HEK293T (cell line): ENCODE measurements around the gene PP2D1.
"Not testable (repeated sequence)": the region's sequence is repeated elsewhere in the genome, so short reads cannot be mapped to it uniquely, and the experiment has no call there.

ENCODE experiments used
- CTCF ChIA-PET: fragments of 350-600 bp; formaldehyde crosslinking; extraction: SDS; loops from one replicate; lab custom pipeline; 2021; ENCODE audit warnings: antibody characterized with exemption, inconsistent platforms; lab: Yijun Ruan, JAX
- POLR2A ChIA-PET: fragments of 350-600 bp; formaldehyde crosslinking; extraction: SDS; loops from one replicate; lab custom pipeline; 2020; ENCODE audit warnings: antibody characterized with exemption, inconsistent platforms; lab: Yijun Ruan, JAX
- DNase-seq: peaks from one replicate; pipeline ENCODE4 v3.0.0; 2012; ENCODE audit warnings: mixed read lengths; ENCODE audit errors: extremely low spot score
- ARNT ChIP-seq: fragments of 450-650 bp; IDR thresholded peaks from 2 replicates; pipeline ENCODE4 v1.6.1; 2017; ENCODE audit warnings: mild to moderate bottlenecking
- BHLHE40 ChIP-seq: fragments of 450-650 bp; IDR thresholded peaks from 2 replicates; pipeline ENCODE4 v1.6.1; 2016; ENCODE audit warnings: mild to moderate bottlenecking, moderate library complexity, borderline replicate concordance
- CTBP1 ChIP-seq: fragments of 450-650 bp; IDR thresholded peaks from 2 replicates; pipeline ENCODE4 v1.6.1; 2016; ENCODE audit warnings: borderline replicate concordance
- ELF4 ChIP-seq: fragments of 450-650 bp; IDR thresholded peaks from 2 replicates; pipeline ENCODE4 v1.6.1; 2017; ENCODE audit warnings: antibody characterized with exemption
- FOXA1 ChIP-seq: fragments of 450-650 bp; IDR thresholded peaks from 2 replicates; pipeline ENCODE4 v1.6.1; 2016; ENCODE audit warnings: mild to moderate bottlenecking
- FOXK2 ChIP-seq: fragments of 450-650 bp; IDR thresholded peaks from 2 replicates; pipeline ENCODE4 v1.6.1; 2016; ENCODE audit warnings: mild to moderate bottlenecking
- FOXM1 ChIP-seq: fragments of 450-650 bp; IDR thresholded peaks from 2 replicates; pipeline ENCODE4 v1.6.1; 2017; ENCODE audit warnings: mild to moderate bottlenecking, borderline replicate concordance
- HDGF ChIP-seq: fragments of 450-650 bp; IDR thresholded peaks from 2 replicates; pipeline ENCODE4 v1.6.1; 2017; ENCODE audit warnings: antibody characterized with exemption, borderline replicate concordance
- L3MBTL2 ChIP-seq: fragments of 450-650 bp; conservative IDR thresholded peaks from 2 replicates; pipeline ENCODE4 v1.6.1; 2016; ENCODE audit warnings: mild to moderate bottlenecking
- LEF1 ChIP-seq: fragments of 450-650 bp; IDR thresholded peaks from 2 replicates; pipeline ENCODE4 v1.6.1; 2017; ENCODE audit warnings: mild to moderate bottlenecking, borderline replicate concordance
- NFRKB ChIP-seq: fragments of 450-650 bp; IDR thresholded peaks from 2 replicates; pipeline ENCODE4 v1.6.1; 2016; ENCODE audit warnings: mild to moderate bottlenecking, moderate library complexity
- SP1 ChIP-seq: fragments of 450-650 bp; IDR thresholded peaks from 2 replicates; pipeline ENCODE4 v1.6.1; 2017
- SUZ12 ChIP-seq: fragments of 450-650 bp; IDR thresholded peaks from 2 replicates; pipeline ENCODE4 v1.6.1; 2016; ENCODE audit warnings: mild to moderate bottlenecking
- TARDBP ChIP-seq: fragments of 450-650 bp; IDR thresholded peaks from 2 replicates; pipeline ENCODE4 v1.6.1; 2016
- ZNF384 ChIP-seq: fragments of 450-650 bp; IDR thresholded peaks from 2 replicates; pipeline ENCODE4 v1.6.1; 2016
- TF ChIP-seq, protein P1 (sequence below): fragments of 450-650 bp; IDR thresholded peaks from 2 replicates; pipeline ENCODE4 v1.6.1; 2016

PP2D1 gene

DNA sequence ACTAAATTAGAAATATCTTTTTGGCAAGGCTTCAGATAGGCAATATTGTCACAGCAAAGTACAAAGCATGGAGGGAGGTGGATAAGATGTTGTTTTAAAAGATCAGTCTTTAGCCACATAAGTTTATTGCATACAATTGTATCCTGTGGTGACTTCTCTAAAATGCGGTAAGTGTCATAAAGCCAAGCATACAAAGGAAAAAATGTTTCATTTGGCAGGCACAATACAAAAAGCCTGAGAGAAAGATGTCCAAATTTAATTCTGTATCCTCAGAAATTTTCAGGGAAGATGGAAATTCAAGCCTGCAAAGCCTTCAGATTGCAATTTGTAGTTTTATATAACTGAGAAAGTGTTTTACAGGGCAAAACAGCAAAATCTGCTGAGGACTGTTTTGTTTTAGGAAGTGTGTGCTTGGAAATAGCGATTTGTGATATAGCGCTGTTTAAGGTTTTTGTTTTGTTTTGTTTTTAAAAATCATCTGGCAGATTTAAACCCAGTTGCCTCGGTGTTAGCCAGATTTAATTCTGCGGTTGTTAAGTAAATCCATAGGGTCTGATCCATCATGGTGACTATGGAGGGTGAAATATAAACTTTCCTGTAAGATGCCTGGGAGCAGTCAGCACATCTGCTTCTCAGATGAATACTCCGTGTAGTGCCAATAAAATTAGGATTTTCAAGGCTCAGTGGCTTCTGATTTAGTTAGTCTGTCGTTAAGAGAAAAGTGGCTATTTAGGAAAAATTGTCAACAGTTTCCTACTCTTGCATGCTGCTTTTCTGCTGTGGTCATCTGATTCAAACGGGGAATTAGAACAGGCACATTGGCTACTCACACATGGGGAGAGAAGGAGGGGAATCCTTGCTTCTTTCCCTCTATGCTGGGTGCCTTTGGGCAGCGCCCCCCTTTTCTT is 36.2 kb upstream of the PP2D1 start:
- TF ChIP-seq L3MBTL2 (no peak), BHLHE40 (no peak), SUZ12 (no peak), LEF1 (no peak), FOXA1 (no peak), TARDBP (no peak), ELF4 (no peak), NFRKB (no peak), CTBP1 (no peak), FOXK2 (no peak), ARNT (no peak), ZNF384 (no peak), HDGF (no peak), FOXM1 (no peak), SP1 (no peak)
- TF ChIP-seq, protein P1, sequence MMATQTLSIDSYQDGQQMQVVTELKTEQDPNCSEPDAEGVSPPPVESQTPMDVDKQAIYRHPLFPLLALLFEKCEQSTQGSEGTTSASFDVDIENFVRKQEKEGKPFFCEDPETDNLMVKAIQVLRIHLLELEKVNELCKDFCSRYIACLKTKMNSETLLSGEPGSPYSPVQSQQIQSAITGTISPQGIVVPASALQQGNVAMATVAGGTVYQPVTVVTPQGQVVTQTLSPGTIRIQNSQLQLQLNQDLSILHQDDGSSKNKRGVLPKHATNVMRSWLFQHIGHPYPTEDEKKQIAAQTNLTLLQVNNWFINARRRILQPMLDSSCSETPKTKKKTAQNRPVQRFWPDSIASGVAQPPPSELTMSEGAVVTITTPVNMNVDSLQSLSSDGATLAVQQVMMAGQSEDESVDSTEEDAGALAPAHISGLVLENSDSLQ: no peak
- ChIA-PET POLR2A (no interaction called here), CTCF (no interaction called here)
- no peak for DNase-seq

DNA sequence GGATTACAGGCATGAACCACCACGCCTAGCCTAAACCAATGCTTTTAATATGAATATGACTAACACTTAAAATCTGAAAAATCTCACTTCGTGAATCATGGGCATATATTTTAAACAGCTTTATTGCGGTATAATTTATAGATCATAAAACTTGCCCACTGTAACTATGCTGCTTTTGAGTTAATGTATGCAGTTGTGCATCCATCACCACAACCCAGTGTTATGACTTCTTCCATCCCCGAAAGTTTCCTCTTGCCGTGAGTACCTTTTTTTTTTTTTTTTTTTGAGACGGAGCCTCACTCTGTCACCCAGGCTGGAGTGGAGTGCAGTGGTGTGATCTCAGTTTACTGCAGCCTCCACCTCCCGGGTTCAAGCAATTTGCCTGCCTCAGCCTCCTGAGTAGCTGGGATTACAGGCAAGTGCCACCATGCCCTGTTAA is 35.3 kb upstream of the PP2D1 start:
- TF ChIP-seq SP1 (no peak), HDGF (no peak), NFRKB (no peak), L3MBTL2 (no peak), FOXM1 (no peak), ARNT (no peak), ZNF384 (peak; percentile 90)
- TF ChIP-seq, protein P1: peak; percentile 64
- DNase-seq: no peak
- ChIA-PET POLR2A (no interaction called here), CTCF (no interaction called here)

DNA sequence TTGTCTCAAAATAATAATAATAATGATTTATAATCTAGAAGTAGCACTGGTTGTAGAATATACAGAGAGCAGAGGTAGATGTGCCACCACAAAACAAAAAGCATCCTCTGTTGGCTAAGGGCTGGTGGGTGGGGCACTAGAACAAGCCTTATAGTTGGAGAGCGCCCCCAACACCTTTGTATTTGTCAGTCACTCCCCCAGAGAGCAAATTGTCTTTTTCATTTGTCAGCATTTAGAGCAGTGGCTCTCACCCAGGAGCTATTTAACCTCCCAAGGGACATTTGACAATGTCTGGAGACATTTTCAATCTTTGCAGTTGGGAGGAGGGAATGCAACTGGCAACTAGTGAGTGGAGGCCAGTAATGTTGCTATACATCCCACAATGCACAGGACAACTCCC is 34.5 kb upstream of the PP2D1 start:
- ChIA-PET POLR2A (no interaction called here), CTCF (no interaction called here)
- no peak for DNase-seq
- no peak for TF ChIP-seq L3MBTL2
- no peak for TF ChIP-seq SUZ12
- no peak for TF ChIP-seq FOXM1
- no peak for TF ChIP-seq NFRKB

DNA sequence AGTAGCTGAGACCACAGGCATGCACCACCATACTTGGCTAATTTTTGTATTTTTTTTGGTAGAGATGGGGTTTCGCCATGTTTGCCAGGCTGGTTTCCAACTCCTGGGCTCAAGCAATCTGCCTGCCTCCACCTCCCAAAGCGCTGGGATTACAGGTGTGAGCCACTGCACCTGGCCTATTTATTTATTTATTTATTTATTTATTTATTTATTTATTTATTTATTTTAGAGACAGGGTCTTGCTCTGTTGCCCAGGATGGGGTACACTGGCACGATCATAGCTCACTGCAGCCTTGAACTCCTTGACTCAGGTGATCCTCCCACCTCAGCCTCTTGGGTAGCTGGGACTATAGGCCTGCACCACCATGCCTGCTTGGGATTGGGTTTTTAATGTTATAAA is 33.1 kb upstream of the PP2D1 start:
- POLR2A ChIA-PET, DNase-seq: not testable (repeated sequence)
- CTCF ChIA-PET: interaction anchor here (0.6 kb wide), 1 partner anchor 29 kb away, joined by 3 read pairs; no protein-coding TSS in a partner anchor

DNA sequence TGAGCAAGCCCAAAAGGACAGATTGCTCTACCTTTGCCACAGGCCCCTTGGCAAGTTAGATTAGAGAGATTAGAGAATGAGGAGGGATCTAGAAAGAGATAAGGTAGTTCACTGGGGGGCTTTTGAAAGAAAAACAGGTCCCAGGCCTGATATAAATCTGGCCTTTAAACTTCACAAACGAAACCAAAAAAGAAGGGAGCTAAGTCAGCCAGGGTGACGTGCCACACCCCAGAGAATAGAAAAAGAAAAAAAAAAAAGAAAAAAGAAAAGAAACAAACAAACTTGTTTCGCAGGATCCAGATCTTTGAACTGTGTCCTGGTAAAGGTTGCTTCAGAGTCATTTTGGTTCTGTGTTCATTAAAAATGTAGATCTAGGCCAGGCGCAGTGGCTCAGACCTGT is 31.8 kb upstream of the PP2D1 start:
- CTCF ChIA-PET: interaction anchor here (0.6 kb wide), 1 partner anchor 124 kb away, joined by 3 read pairs; no protein-coding TSS in a partner anchor
- DNase-seq: no peak
- TF ChIP-seq L3MBTL2 (no peak), HDGF (no peak), ARNT (no peak), FOXM1 (no peak), LEF1 (no peak)
- POLR2A ChIA-PET: no interaction called here

- ChIA-PET POLR2A (no interaction called here), CTCF (interaction anchor here (0.6 kb wide), 1 partner anchor 125 kb away, joined by 3 read pairs; no protein-coding TSS in a partner anchor)
- TF ChIP-seq ZNF384 (no peak), ELF4 (no peak), NFRKB (no peak), LEF1 (no peak), FOXM1 (no peak), SUZ12 (no peak), FOXA1 (no peak), HDGF (no peak), CTBP1 (no peak)
- TF ChIP-seq, protein P1: no peak
- no peak for DNase-seq
These were observed 31.3 kb upstream of the PP2D1 start for GRCh38 chr3:20043396-20043795.

GRCh38 chr3:20042331-20042730 is 30.3 kb upstream of the PP2D1 start:
- DNase-seq: no peak
- TF ChIP-seq ELF4: no peak
- TF ChIP-seq CTBP1: no peak
- no peak for TF ChIP-seq FOXM1
- TF ChIP-seq FOXK2: no peak
- TF ChIP-seq BHLHE40: no peak
- no peak for TF ChIP-seq TARDBP
- no peak for TF ChIP-seq FOXA1
- TF ChIP-seq ARNT: no peak
- TF ChIP-seq L3MBTL2: no peak
- TF ChIP-seq SP1: no peak
- no peak for TF ChIP-seq SUZ12
- no peak for TF ChIP-seq HDGF
- TF ChIP-seq, protein P1: no peak
- no peak for TF ChIP-seq ZNF384
- TF ChIP-seq LEF1: no peak
- TF ChIP-seq NFRKB: no peak
- POLR2A ChIA-PET: no interaction called here
- CTCF ChIA-PET: no interaction called here
